Activated T-cell treated with anti-CD3 and anti-CD28 coated beads for 24 hours (primary cell): ENCODE results near the gene CACNG7.
"Not testable (repeated sequence)": the region's sequence is repeated elsewhere in the genome, so short reads cannot be mapped to it uniquely, and the experiment has no call there.

Source experiments
- DNase-seq: peaks from one replicate; pipeline ENCODE4 v3.0.0-alpha.2; 2020; ENCODE audit warnings: low read depth

Gene CACNG7

GRCh38 chr19:53906211-53907192, 2.6 kb upstream of the CACNG7 start:
- peak; percentile 48 for DNase-seq

GRCh38 chr19:53907193-53907581, 1.9 kb upstream of the CACNG7 start:
- no peak for DNase-seq

- no peak for DNase-seq
Measured at GRCh38 chr19:53907690-53908089, 1.4 kb upstream of the CACNG7 start.

GRCh38 chr19:53908106-53908934, 758 bp upstream of the CACNG7 start:
- peak; percentile 44 for DNase-seq

GRCh38 chr19:53909471-53910169, 542 bp downstream of the CACNG7 start:
- DNase-seq = no peak

GRCh38 chr19:53910170-53910518, 1.1 kb downstream of the CACNG7 start:
- no peak for DNase-seq

- no peak for DNase-seq
Measured at GRCh38 chr19:53912653-53913052, 3.6 kb downstream of the CACNG7 start.

GRCh38 chr19:53915000-53915399, 5.9 kb downstream of the CACNG7 start:
- no peak for DNase-seq

GRCh38 chr19:53916004-53916403, 6.9 kb downstream of the CACNG7 start:
- DNase-seq = no peak

GRCh38 chr19:53917356-53917755, 8.3 kb downstream of the CACNG7 start:
- DNase-seq = no peak

GRCh38 chr19:53927739-53928138, 18.7 kb downstream of the CACNG7 start:
- no peak for DNase-seq

- DNase-seq = no peak
Measured at GRCh38 chr19:53936029-53936428, 27.0 kb downstream of the CACNG7 start.

GRCh38 chr19:53942001-53942786, 33.1 kb downstream of the CACNG7 start:
- DNase-seq = peak; percentile 2

- no peak for DNase-seq
Measured at GRCh38 chr19:53944416-53944815, 35.3 kb downstream of the CACNG7 start.

GRCh38 chr19:53944933-53945332, 35.9 kb downstream of the CACNG7 start:
- DNase-seq = no peak

- DNase-seq = no peak
Measured at GRCh38 chr19:53945441-53945840, 36.4 kb downstream of the CACNG7 start.

- DNase-seq = no peak
Measured at GRCh38 chr19:53945998-53946397, 36.9 kb downstream of the CACNG7 start.

GRCh38 chr19:53947624-53948023, 38.5 kb downstream of the CACNG7 start:
- DNase-seq = no peak

- DNase-seq = not testable (repeated sequence)
Measured at GRCh38 chr19:53948611-53949010, 39.5 kb downstream of the CACNG7 start.

- DNase-seq = no peak
Measured at GRCh38 chr19:53951436-53951835, 42.4 kb downstream of the CACNG7 start.

GRCh38 chr19:53951947-53952346, 42.9 kb downstream of the CACNG7 start:
- DNase-seq = no peak

GRCh38 chr19:53953383-53953782, 44.3 kb downstream of the CACNG7 start:
- no peak for DNase-seq
